Measurements from ENCODE around the gene FBXO17.
"Not testable (repeated sequence)": the region's sequence is repeated elsewhere in the genome, so short reads cannot be mapped to it uniquely, and the experiment has no call there.

FBXO17 gene

DNA sequence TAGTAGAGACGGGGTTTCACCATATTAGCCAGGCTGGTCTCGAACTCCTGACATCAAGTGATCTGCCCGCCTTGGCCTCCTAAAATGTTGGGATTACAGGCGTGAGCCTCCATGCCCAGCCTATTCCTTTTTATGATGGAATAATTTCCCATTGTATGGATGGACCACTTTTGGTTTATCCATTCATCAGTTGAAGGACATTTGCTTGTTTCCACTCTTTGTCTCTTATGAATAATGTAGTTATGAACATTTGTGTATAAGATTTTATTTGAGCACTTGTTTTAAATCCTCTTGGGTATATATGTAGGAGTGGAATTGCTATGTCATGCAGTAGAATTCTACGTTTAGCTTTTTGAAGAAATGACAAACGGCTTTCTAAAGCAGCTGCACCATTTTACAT lies 33.5 kb upstream of the FBXO17 start:
- TF ChIP-seq, protein P1, sequence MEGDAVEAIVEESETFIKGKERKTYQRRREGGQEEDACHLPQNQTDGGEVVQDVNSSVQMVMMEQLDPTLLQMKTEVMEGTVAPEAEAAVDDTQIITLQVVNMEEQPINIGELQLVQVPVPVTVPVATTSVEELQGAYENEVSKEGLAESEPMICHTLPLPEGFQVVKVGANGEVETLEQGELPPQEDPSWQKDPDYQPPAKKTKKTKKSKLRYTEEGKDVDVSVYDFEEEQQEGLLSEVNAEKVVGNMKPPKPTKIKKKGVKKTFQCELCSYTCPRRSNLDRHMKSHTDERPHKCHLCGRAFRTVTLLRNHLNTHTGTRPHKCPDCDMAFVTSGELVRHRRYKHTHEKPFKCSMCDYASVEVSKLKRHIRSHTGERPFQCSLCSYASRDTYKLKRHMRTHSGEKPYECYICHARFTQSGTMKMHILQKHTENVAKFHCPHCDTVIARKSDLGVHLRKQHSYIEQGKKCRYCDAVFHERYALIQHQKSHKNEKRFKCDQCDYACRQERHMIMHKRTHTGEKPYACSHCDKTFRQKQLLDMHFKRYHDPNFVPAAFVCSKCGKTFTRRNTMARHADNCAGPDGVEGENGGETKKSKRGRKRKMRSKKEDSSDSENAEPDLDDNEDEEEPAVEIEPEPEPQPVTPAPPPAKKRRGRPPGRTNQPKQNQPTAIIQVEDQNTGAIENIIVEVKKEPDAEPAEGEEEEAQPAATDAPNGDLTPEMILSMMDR (IDR thresholded peaks at IDR 0.05; ENCODE audit: borderline replicate concordance, control extremely low read depth, extremely low read depth, insufficient read depth, missing control alignments): no peak
- DNase-seq (ENCODE audit: low spot score): no peak
- in situ Hi-C loops (cut with MboI; ENCODE audit: low sequenced_read_pairs, unreplicated experiment): no loop called here

- DNase-seq (ENCODE audit: low spot score): no peak
- in situ Hi-C loops (cut with MboI; ENCODE audit: low sequenced_read_pairs, unreplicated experiment): no loop called here
- TF ChIP-seq, protein P1 (IDR thresholded peaks at IDR 0.05; ENCODE audit: borderline replicate concordance, control extremely low read depth, extremely low read depth, insufficient read depth, missing control alignments): no peak
These were observed 32.6 kb upstream of the FBXO17 start for GRCh38 chr19:39008137-39008536.

DNA sequence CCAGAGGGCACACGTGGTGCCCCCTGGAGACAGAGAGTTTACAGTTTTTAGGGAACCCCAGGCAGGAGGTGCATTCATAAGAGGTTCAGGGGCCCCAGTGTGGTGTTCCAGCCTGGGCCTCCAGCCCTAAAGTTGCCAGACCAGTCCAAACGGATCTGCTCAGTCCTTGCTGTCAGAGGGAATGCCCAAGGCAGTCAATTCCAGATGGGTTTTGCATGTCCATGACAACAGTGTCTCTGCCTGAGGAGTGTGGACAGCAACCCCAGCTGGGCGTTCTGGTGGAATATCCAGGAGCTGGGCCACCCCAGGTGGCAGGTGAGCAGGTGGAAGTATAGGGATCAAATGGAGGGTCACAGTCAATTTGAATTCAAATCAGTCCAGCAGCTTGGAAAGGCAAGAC lies 31.6 kb upstream of the FBXO17 start:
- TF ChIP-seq, protein P1 (IDR thresholded peaks at IDR 0.05; ENCODE audit: borderline replicate concordance, control extremely low read depth, extremely low read depth, insufficient read depth, missing control alignments): no peak
- no peak for DNase-seq (ENCODE audit: low spot score)
- in situ Hi-C loops (cut with MboI; ENCODE audit: low sequenced_read_pairs, unreplicated experiment): no loop called here

DNA sequence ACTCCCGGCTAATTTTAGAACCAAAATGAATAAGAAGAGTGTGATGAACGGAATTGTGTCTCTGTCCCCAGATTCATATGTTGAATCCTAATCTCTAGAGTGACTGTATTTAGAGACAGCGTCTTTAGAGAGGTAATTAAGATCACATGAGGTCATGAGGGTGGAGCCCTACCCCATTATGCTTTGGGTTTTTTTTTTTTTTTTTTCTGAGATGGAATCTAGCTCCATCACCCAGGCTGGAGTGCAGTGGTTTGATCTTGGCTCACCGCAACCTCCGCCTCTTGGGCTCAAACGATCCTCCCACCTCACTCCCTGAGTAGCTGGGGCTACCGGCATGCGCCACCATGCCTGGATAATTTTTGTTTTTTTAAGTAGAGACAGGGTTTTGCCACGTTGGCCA lies 28.9 kb upstream of the FBXO17 start:
- TF ChIP-seq, protein P1 (IDR thresholded peaks at IDR 0.05; ENCODE audit: borderline replicate concordance, control extremely low read depth, extremely low read depth, insufficient read depth, missing control alignments): no peak
- in situ Hi-C loops (cut with MboI; ENCODE audit: low sequenced_read_pairs, unreplicated experiment): no loop called here
- DNase-seq (ENCODE audit: low spot score): no peak

DNA sequence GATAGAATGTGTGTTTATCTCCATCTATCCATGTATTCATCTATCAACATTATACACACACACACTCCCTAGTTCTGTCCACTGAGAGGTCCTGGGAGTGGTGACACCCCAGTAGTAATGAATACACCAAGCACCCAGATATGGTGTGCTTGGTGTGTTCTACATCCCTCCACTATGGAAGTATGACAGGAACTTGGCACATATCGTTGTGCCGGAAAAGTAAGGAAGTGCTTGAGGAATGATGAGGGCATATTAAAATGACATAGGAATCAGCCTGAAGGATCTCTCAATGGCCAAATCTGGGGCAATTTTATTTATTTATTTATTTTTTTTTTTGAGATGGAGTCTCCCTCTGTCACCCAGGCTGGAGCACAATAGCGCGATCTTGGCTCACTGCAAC lies 28.3 kb upstream of the FBXO17 start:
- TF ChIP-seq, protein P1 (IDR thresholded peaks at IDR 0.05; ENCODE audit: borderline replicate concordance, control extremely low read depth, extremely low read depth, insufficient read depth, missing control alignments): no peak
- in situ Hi-C loops (cut with MboI; ENCODE audit: low sequenced_read_pairs, unreplicated experiment): no loop called here
- no peak for DNase-seq (ENCODE audit: low spot score)

GRCh38 chr19:39003188-39003587 lies 27.6 kb upstream of the FBXO17 start:
- DNase-seq (ENCODE audit: low spot score): no peak
- in situ Hi-C loops (cut with MboI; ENCODE audit: low sequenced_read_pairs, unreplicated experiment): no loop called here
- TF ChIP-seq, protein P1 (IDR thresholded peaks at IDR 0.05; ENCODE audit: borderline replicate concordance, control extremely low read depth, extremely low read depth, insufficient read depth, missing control alignments): no peak

- no peak for DNase-seq (ENCODE audit: low spot score)
- TF ChIP-seq, protein P1 (IDR thresholded peaks at IDR 0.05; ENCODE audit: borderline replicate concordance, control extremely low read depth, extremely low read depth, insufficient read depth, missing control alignments): no peak
- in situ Hi-C loops (cut with MboI; ENCODE audit: low sequenced_read_pairs, unreplicated experiment): no loop called here
These were observed 25.5 kb upstream of the FBXO17 start for GRCh38 chr19:39001041-39001440.

DNA sequence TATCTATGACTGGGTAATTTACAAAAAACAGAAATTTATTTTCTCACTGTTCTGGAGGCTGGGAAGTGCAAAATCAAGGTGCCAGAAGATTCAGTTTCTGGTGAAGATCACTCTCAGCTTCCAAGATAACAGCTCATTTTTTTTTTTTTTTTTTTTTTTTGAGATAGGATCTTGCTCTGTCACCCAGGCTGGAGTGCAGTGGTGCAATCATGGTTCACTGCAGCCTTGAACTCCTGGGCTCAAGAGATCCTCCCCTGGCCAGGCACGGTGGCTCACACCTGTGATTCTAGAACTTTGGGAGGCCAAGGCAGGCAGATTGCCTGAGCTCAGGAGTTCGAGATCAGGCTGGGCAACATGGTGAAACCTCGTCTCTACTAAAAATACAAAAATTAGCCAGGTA lies 22.0 kb upstream of the FBXO17 start:
- DNase-seq (ENCODE audit: low spot score); in situ Hi-C loops (cut with MboI; ENCODE audit: low sequenced_read_pairs, unreplicated experiment): not testable (repeated sequence)

Data from GM13976 (cell line).